HL-60 (cell line): ENCODE measurements around the gene NUDT3. TPM values are rescaled to one million over a fixed set of nuclear protein-coding genes. Genes with fewer than 3 reads are reported as not detected.

ENCODE experiments used
- DNase-seq, 2 experiments: peaks; one replicate each; pipeline ENCODE4 v3.0.0-alpha.2; 2010 to 2020; ENCODE audit warnings: low read depth in 1 of 2, low spot score in 1 of 2
- H3K27ac ChIP-seq: fragments of 250-450 bp; sonication (Bioruptor Pico); replicated peaks from 2 replicates; pipeline ENCODE4 v1.5.1; 2020; ENCODE audit warnings: mild to moderate bottlenecking, moderate library complexity
- H3K27me3 ChIP-seq: fragments of 250-450 bp; sonication (Bioruptor Pico); 2 replicates; pipeline ENCODE4 v1.5.1; 2021; ENCODE audit warnings: mild to moderate bottlenecking, moderate library complexity; ENCODE audit not compliant: insufficient read depth, poor library complexity, severe bottlenecking
- H3K4me3 ChIP-seq: replicated peaks from 2 replicates; pipeline ENCODE4 v1.5.1; 2011; ENCODE audit warnings: mild to moderate bottlenecking, control low read depth, low read length; ENCODE audit not compliant: insufficient read depth
- CTCF ChIP-seq: IDR thresholded peaks from one replicate; pipeline ENCODE4 v1.5.1; 2011; ENCODE audit warnings: low read length, control low read depth, inconsistent platforms; ENCODE audit not compliant: insufficient read depth
- GABPA ChIP-seq: IDR thresholded peaks from 2 replicates; pipeline ENCODE4 v1.6.1; 2012; ENCODE audit warnings: low read depth
- POLR2AphosphoS5 ChIP-seq: IDR thresholded peaks from 2 replicates; pipeline ENCODE4 v1.6.1; 2012; ENCODE audit warnings: low read depth
- REST ChIP-seq: IDR thresholded peaks from 2 replicates; pipeline ENCODE4 v1.6.1; 2012; ENCODE audit warnings: low read depth; ENCODE audit not compliant: insufficient replicate concordance
- SPI1 ChIP-seq: IDR thresholded peaks from 2 replicates; pipeline ENCODE4 v1.6.1; 2012; ENCODE audit warnings: low read depth, mild to moderate bottlenecking, borderline replicate concordance
- microRNA-seq: library from miRNA; unstranded; fragments of <30 nt; microRNA quantifications from one replicate; pipeline ENCODE4, GENCODE V29; 2018

NUDT3 gene

GRCh38 chr6:34232901-34233300, 159.6 kb downstream of the NUDT3 start:
- no peak overlapping the region for H3K4me3 ChIP-seq
- no peak for DNase-seq
- no peak for TF ChIP-seq SPI1
- TF ChIP-seq CTCF, result no peak
- H3K27me3 ChIP-seq, result no peaks in the 10 kb centered on the region
- no peak overlapping the region for H3K27ac ChIP-seq

GRCh38 chr6:34231566-34232336, 160.7 kb downstream of the NUDT3 start:
- no peak overlapping the region for H3K27ac ChIP-seq
- TF ChIP-seq GABPA (no peak), POLR2AphosphoS5 (no peak), REST (no peak)
- DNase-seq, result no peak

GRCh38 chr6:34230653-34231371, 161.7 kb downstream of the NUDT3 start:
- H3K27ac ChIP-seq, result no peak overlapping the region
- H3K27me3 ChIP-seq, result no peaks in the 10 kb centered on the region
- TF ChIP-seq POLR2AphosphoS5, result no peak
- TF ChIP-seq SPI1, result peak; percentile 88
- no peak overlapping the region for H3K4me3 ChIP-seq
- DNase-seq, result no peak

More at GRCh38 chr6:34231566-34232336, 160.7 kb downstream of the NUDT3 start:
- no peak overlapping the region for H3K4me3 ChIP-seq
- H3K27me3 ChIP-seq, result no peaks in the 10 kb centered on the region

GRCh38 chr6:34229877-34230276, 162.6 kb downstream of the NUDT3 start:
- no peak for DNase-seq
- TF ChIP-seq GABPA, result no peak
- no peak for TF ChIP-seq POLR2AphosphoS5
- no peak for TF ChIP-seq SPI1
- TF ChIP-seq REST, result no peak
- TF ChIP-seq CTCF, result no peak
- Histone ChIP-seq H3K27ac (no peak overlapping the region), H3K4me3 (no peak overlapping the region), H3K27me3 (no peaks in the 10 kb centered on the region)

Small RNAs within 50 kb of the gene (microRNA-seq; reads per million reads assigned to microRNA genes)
- gene MIR6835, result not detected
